HG02884 (cell line): ENCODE results near the gene ZFAND3.
"Not testable (repeated sequence)": the region's sequence is repeated elsewhere in the genome, so short reads cannot be mapped to it uniquely, and the experiment has no call there.

Experiments used
- ATAC-seq: cut with Tn5 transposase; IDR thresholded peaks from one replicate; pipeline ENCODE4 v1.9.1; 2021; ENCODE audit warnings: mild to moderate bottlenecking, moderate library complexity; ENCODE audit not compliant: unreplicated experiment

Gene ZFAND3

DNA sequence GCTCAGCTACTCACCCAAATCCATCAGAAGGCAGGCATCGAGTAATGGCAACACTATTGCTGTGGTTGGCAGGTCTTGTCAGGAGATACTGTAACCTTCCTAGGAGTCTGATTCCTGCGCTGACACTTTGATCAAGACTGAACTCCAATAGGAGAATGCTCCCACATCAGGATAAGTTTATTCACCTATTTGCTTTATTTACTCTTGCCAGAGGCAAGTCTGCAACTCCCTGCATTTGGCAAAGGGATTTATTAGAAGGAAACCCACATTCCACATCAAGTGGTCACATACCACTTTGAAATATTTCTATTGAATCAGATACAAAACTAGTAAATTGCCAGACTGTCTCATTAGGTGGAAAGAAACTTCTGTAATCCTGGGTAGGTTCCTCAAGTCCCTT lies 43.5 kb downstream of the ZFAND3 start:
- ATAC-seq, result no peak

DNA sequence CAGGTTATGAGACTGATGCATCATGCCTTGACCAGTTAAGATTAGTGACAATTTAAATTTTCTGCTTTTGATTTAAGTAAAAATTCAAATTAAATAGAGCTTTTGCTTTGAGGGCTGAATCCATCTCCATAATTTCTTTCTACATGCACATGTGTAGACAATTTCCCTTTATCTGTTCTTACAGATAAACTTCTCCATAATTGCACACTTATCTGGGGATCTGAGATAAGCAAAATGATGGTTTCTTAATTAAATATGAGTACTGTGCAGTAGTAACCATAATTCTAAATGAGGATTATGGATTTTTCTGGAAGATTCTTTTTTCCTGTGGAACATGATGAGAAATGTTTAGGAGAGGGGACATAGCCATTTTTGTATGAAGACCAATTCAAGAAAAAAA lies 44.7 kb downstream of the ZFAND3 start:
- no peak for ATAC-seq

- no peak for ATAC-seq
Observed at GRCh38 chr6:37865504-37865903, 46.0 kb downstream of the ZFAND3 start.

DNA sequence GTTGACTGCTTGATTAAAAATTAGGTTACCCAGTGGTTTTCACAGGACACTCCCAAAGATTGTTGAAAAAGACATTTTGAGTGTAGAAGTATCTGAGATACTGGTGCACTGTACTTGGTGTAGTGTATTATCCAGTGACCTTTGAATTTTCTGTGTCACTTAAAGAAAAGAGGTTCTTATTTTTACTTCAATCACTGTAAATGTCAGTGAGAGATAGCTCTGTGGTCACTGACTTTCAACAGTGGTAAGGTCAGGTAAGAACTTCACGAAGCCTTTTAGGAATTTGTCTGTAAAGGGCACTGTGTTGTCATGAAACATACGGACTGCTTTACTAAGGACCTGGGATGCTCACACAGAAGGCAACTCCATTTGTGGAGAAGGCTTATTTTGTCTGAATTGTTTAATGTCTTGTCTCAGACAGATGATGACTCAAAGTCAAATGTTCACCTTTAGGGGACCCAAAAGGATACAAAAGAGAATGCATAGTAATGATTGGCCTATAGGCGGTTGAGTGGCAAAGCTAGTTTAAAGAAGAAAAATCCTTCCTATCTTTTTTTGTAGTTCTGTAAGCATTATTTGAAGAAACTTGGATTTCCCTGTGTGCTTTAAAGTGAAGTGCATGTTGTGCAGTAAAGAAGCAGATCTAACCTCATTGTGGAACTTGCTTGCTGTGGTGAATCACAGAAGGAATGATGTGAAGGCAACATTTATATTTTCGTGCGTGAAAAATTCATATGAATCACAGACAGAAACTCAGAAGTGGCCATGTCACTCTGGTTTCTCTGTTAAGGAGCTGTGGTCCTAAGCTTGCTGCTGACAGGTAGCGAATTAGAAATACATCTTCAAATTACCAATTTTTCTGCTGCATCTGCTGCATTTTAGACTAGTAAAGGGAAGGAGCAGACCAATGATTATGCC lies 47.3 kb downstream of the ZFAND3 start:
- ATAC-seq, result no peak

DNA sequence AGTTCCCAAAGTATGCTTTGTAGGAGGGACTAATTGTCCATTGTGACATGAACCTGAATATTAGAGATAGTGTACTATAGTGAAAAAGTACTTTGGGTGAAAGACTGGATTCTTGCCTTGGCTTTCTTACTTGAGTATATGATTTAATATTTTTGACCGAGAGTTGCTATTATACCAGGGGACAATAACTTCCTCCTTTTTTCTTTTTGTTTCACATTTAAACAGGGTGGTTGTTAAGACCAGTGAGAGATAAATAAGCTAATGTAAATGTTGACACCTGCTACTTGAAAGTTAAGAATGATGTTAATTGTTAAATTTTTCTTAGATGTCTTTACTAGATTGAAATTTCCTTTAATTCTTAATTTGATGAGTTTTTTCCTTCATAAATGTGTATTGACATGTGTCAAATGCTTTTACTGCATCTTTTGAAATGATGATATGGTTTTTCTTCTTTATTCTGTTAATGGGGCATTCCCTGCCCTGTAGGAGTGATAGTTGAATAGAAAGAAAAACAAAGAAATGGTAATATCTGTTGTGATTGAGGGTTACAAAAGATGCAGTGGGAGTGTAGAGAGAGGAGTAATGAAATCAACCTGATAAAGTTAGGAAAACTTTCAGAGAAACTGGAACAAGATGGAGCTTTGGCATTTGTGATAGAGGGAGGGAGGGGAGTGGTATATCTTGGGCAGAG lies 48.4 kb downstream of the ZFAND3 start:
- no peak for ATAC-seq

- no peak for ATAC-seq
Observed at GRCh38 chr6:37868447-37868825, 48.9 kb downstream of the ZFAND3 start.

- no peak for ATAC-seq
Observed at GRCh38 chr6:37871616-37872372, 52.3 kb downstream of the ZFAND3 start.

DNA sequence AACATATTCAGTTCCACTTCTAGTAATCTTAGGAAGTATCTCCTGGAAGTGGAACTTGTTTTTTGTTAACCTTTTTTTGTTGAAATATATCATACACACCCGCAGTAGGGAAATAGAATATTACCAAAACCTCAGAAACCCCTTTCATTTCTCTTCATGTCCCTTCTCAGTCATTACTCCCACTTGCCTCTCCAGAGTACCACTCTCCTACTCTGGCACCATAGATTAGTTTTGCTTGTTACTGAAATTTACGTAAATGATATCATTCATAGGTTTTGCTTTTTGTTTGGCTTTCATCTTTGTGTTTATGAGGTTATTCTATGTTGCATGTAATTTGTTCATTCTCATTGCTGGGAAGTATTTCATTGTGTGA lies 52.8 kb downstream of the ZFAND3 start:
- no peak for ATAC-seq

DNA sequence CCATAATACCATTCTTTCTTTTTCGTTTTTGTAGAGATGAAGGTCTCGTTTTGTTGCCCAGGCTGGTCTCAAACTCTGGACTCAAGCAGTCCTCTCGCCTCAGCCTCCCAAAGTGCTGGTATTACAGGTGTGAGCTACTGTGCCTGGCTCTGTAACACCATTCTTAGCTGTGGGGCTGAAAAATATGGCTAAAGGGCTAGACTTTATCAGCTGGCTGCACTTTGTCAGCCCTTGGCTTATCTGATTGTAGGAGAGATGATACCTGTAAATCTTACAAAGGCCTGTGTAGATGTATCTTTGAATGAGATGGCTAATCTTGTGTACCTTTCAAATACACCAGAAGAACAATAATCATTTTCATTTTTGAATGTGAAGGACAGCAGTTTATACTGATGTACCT lies 55.2 kb downstream of the ZFAND3 start:
- ATAC-seq, result no peak

DNA sequence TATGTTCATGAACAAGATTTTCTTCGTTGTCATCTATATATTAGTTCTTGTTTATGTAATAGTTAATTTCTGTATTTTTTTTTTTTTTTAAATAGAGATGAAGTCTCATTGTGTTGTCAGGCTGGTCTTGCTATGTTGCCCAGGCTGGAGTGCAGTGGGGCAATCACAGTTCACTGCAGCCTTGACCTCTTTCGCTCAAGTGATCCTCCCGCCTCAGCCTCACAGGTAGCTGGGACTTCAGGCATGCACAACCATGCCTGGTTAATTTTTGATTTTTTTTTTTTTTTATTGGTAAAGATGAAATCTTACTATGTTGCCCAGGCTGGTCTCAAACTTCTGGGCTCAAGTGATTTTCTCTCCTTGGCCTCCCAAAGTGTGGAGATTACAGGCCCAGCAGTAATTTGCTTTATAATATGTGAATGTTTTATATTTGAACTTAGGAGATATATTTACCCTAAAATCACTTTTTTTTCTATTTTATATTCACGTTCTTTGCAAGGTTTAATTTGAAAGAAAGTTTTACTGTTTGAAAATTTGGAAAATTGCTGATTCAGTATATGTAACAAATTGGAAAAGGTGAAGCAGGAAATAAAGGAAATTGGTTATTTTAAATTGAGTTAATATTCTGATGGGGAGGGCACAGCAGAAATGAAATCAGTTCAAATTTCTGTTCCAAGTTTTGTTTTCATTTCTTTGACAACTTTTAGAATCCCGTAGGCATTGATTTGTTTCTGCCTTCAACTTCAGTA lies 56.2 kb downstream of the ZFAND3 start:
- ATAC-seq, result no peak

GRCh38 chr6:37876843-37877242 lies 57.3 kb downstream of the ZFAND3 start:
- no peak for ATAC-seq

- ATAC-seq, result no peak
Observed at GRCh38 chr6:37877373-37878149, 58.0 kb downstream of the ZFAND3 start.

- no peak for ATAC-seq
Observed at GRCh38 chr6:37878150-37878710, 58.7 kb downstream of the ZFAND3 start.

- ATAC-seq, result not testable (repeated sequence)
Observed at GRCh38 chr6:37880602-37881001, 61.1 kb downstream of the ZFAND3 start.

- no peak for ATAC-seq
Observed at GRCh38 chr6:37882292-37882691, 62.8 kb downstream of the ZFAND3 start.

- ATAC-seq, result no peak
Observed at GRCh38 chr6:37882724-37883413, 63.3 kb downstream of the ZFAND3 start.

- no peak for ATAC-seq
Observed at GRCh38 chr6:37884548-37884947, 65.0 kb downstream of the ZFAND3 start.

GRCh38 chr6:37889051-37889450 lies 69.5 kb downstream of the ZFAND3 start:
- no peak for ATAC-seq

DNA sequence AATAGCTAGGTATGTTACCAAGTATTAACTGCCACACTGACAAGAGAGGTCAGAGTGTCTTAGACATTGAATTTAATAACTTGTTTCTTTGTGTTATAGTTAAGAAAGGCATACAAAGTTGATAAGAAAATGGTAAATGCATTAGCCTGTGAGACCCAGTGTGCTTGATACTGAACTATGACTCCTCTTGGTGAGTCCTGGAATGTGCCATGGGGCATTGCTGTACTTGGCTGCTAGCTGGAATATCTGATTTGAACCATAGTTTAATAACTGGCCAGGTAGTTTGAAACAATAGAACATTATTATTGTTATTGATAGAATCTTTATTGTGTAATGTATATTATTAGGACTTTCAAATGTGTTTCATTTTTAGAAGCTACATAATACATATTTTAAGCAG lies 70.0 kb downstream of the ZFAND3 start:
- ATAC-seq, result no peak
